Stomach (tissue), 4 donors: Measurements from ENCODE around the gene ZSWIM3.

Experiments
- EP300 ChIP-seq: sonication (generic); formaldehyde crosslinking; IDR thresholded peaks from one replicate; pipeline ENCODE4 v1.6.1; 2017; ENCODE audit warnings: antibody characterized with exemption
- POLR2A ChIP-seq, 4 donors: fragments of 450-650 bp; IDR thresholded peaks; one replicate each; pipeline ENCODE4 v1.6.1; 2016; ENCODE audit warnings: antibody characterized with exemption in 4 of 4, control low read depth in 2 of 4, mild to moderate bottlenecking in 1 of 4, moderate library complexity in 1 of 4
- TF ChIP-seq, protein P1 (sequence below), 7 experiments: fragments of 450-650 bp in 4 of 7; fragments of 200-600 bp in 3 of 7; sonication (generic) in 3 of 7; IDR thresholded peaks; one replicate each; pipeline ENCODE4 v1.5.1; 2016 to 2019; ENCODE audit warnings: antibody characterized with exemption in 7 of 7, control low read depth in 2 of 7, mild to moderate bottlenecking in 1 of 7

DNA sequence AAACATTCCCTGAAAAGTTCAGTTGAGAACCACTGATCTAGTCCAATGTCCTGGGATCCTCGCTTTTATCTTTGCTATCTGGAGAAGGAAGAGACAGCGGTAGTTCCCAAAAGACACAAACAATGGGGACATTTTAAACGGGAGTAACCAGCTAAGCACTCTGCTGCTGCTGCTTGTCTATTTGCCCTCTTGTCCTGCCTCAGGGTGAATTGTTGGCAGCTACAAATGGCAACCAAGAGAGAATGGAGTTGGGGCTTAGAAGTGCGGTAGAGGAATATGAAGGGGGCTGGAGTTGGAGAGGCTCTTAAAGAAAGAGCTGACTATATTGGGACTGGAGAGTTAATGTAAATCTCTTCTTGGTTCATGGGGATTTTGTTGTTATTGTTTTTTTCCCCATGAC is 17.2 kb downstream of the ZSWIM3 start:
- TF ChIP-seq, protein P1, sequence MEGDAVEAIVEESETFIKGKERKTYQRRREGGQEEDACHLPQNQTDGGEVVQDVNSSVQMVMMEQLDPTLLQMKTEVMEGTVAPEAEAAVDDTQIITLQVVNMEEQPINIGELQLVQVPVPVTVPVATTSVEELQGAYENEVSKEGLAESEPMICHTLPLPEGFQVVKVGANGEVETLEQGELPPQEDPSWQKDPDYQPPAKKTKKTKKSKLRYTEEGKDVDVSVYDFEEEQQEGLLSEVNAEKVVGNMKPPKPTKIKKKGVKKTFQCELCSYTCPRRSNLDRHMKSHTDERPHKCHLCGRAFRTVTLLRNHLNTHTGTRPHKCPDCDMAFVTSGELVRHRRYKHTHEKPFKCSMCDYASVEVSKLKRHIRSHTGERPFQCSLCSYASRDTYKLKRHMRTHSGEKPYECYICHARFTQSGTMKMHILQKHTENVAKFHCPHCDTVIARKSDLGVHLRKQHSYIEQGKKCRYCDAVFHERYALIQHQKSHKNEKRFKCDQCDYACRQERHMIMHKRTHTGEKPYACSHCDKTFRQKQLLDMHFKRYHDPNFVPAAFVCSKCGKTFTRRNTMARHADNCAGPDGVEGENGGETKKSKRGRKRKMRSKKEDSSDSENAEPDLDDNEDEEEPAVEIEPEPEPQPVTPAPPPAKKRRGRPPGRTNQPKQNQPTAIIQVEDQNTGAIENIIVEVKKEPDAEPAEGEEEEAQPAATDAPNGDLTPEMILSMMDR (IDR thresholded peaks at IDR 0.05) = no peak
- TF ChIP-seq POLR2A (IDR thresholded peaks at IDR 0.05) = no peak
- TF ChIP-seq EP300 = no peak
